ENCODE measurements around the gene CALN1.

DNA sequence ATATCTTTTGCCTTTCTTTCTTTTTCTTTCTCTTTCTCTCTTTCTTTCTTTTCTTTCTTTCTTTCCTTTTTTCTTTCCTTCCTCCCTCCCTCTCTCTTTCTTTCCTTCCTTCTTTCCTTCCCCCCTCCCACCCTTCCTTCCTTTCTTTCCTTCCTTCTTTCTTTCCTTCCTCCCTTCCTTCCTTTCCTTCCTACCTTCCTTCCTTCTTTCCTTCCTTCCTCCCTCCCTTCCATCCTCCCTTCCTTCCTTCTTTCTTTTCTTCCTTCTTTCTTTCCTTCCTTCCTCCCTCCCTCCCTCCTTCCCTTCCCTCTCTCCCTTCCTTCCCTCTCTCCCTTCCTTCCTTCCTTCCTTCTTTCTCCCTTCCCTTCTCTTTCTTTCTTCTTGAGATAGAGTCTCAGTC, 25.5 kb upstream of the CALN1 start:
- TF ChIP-seq CTCF (conservative IDR thresholded peaks at IDR 0.05), result no peak
- TF ChIP-seq ZFX (IDR thresholded peaks at IDR 0.05), result no peak
